Thyroid gland (tissue), 4 donors: ENCODE data around the gene CTDP1. TPM values are rescaled to one million over a fixed set of nuclear protein-coding genes. Genes with fewer than 3 reads are reported as not detected.

Experiments
- DNase-seq, 2 donors: peaks; one replicate each; pipeline ENCODE4 v3.0.0-alpha.2; 2019
- H3K27ac ChIP-seq, 3 donors: fragments of 200-600 bp; sonication (generic); 1 replicate in 2 of 3; 2 replicates in 1 of 3; pipeline ENCODE4 v1.5.1; 2016 to 2019; ENCODE audit warnings: mild to moderate bottlenecking in 1 of 3, moderate library complexity in 1 of 3
- H3K27me3 ChIP-seq: fragments of 200-600 bp; sonication (generic); one replicate; pipeline ENCODE4 v1.5.1; 2019
- H3K36me3 ChIP-seq, 2 donors: fragments of 200-600 bp; sonication (generic); one replicate each; pipeline ENCODE4 v1.5.1; 2016 to 2019
- H3K4me1 ChIP-seq, 2 donors: fragments of 200-600 bp; sonication (generic); one replicate each; pipeline ENCODE4 v1.5.1; 2017 to 2019
- H3K4me3 ChIP-seq, 3 donors: fragments of 200-600 bp; sonication (generic); replicated peaks in 1 of 3; 1 replicate in 2 of 3; 2 replicates in 1 of 3; pipeline ENCODE4 v1.5.1; 2016; ENCODE audit warnings: mild to moderate bottlenecking in 1 of 3
- H3K9me3 ChIP-seq: fragments of 200-600 bp; sonication (generic); one replicate; pipeline ENCODE4 v1.5.1; 2017
- CTCF ChIP-seq, 6 experiments: fragments of 200-600 bp in 3 of 6; fragments of 450-650 bp in 3 of 6; sonication (generic) in 3 of 6; IDR thresholded peaks; one replicate each; pipeline ENCODE4 v1.5.1; 2016 to 2019; ENCODE audit warnings: antibody characterized with exemption in 6 of 6, mild to moderate bottlenecking in 2 of 6, inconsistent platforms in 1 of 6, moderate library complexity in 1 of 6
- POLR2A ChIP-seq, 2 donors: fragments of 450-650 bp; IDR thresholded peaks; one replicate each; pipeline ENCODE4 v1.6.1; 2017; ENCODE audit warnings: antibody characterized with exemption in 2 of 2, mild to moderate bottlenecking in 2 of 2, moderate library complexity in 1 of 2
- WGBS, 2 donors: methylation state at CpG; one replicate each; pipeline ENCODE4 v1.1.5; 2017; 5-methylcytosine and 5-hydroxymethylcytosine counted together
- intact Hi-C: fragments of 100-400 bp; cut with DNase I; formaldehyde crosslinking; loops from one replicate; pipeline ENCODE4 v1.15.1; 2023
- total RNA-seq, 4 donors: library from RNA; depleted of rRNA; stranded (reverse); fragments of >200 nt; gene quantifications; one replicate each; pipeline ENCODE4 v1.2.3, GENCODE V29; 2016

The CTDP1 gene
- total RNA-seq, 4 donors from 2014 or later, result 18.5 to 23.6 (median 20.9) TPM

GRCh38 chr18:79740521-79741361 is 61.1 kb downstream of the CTDP1 start:
- no peak for TF ChIP-seq POLR2A (IDR thresholded peaks at IDR 0.05)
- no peak for TF ChIP-seq CTCF (IDR thresholded peaks at IDR 0.05)
- H3K36me3 ChIP-seq, result peaks cover 4 to 21% of the 10 kb centered on the region in 2 donors
- whole genome bisulfite sequencing, 2 donors, result 91% methylated on average over 23 to 25 of the region's 26 CpGs

GRCh38 chr18:79741362-79741700 is 61.7 kb downstream of the CTDP1 start:
- DNase-seq, result no peak
- intact Hi-C loops, result no loop called here
- Histone ChIP-seq H3K4me1 (no peaks in the 10 kb centered on the region), H3K9me3 (no peaks in the 10 kb centered on the region), H3K4me3 (no peak overlapping the region), H3K36me3 (peaks cover 4 to 17% of the 10 kb centered on the region in 2 donors), H3K27ac (no peak overlapping the region), H3K27me3 (no peaks in the 10 kb centered on the region)
- WGBS, 2 donors, result 76 to 80% methylated on average over 8 of the region's 8 CpGs
- TF ChIP-seq CTCF (IDR thresholded peaks at IDR 0.05) (no peak), POLR2A (IDR thresholded peaks at IDR 0.05) (no peak)

More at GRCh38 chr18:79740521-79741361, 61.1 kb downstream of the CTDP1 start:
- Histone ChIP-seq H3K4me1 (no peaks in the 10 kb centered on the region), H3K27ac (no peak overlapping the region), H3K4me3 (no peak overlapping the region), H3K9me3 (no peaks in the 10 kb centered on the region), H3K27me3 (no peaks in the 10 kb centered on the region)
- intact Hi-C loops, result no loop called here
- DNase-seq, result no peak

GRCh38 chr18:79742076-79742475 is 62.5 kb downstream of the CTDP1 start:
- Histone ChIP-seq H3K4me1 (no peaks in the 10 kb centered on the region), H3K36me3 (peaks cover 8 to 10% of the 10 kb centered on the region in 2 donors), H3K27me3 (no peaks in the 10 kb centered on the region), H3K9me3 (no peaks in the 10 kb centered on the region), H3K27ac (no peak overlapping the region), H3K4me3 (no peak overlapping the region)
- TF ChIP-seq CTCF (IDR thresholded peaks at IDR 0.05) (no peak), POLR2A (IDR thresholded peaks at IDR 0.05) (no peak)
- intact Hi-C loops, result no loop called here
- 94 to 98% methylated on average over 4 of the region's 4 CpGs for WGBS, 2 donors
- no peak for DNase-seq

- no peak for DNase-seq
- no peak overlapping the region for H3K4me3 ChIP-seq
- TF ChIP-seq POLR2A (IDR thresholded peaks at IDR 0.05) (no peak), CTCF (IDR thresholded peaks at IDR 0.05) (no peak)
- no peaks in the 10 kb centered on the region for H3K9me3 ChIP-seq
- peaks cover 0 to 10% of the 10 kb centered on the region in 2 donors for H3K36me3 ChIP-seq
- no peak overlapping the region for H3K27ac ChIP-seq
- no peaks in the 10 kb centered on the region for H3K4me1 ChIP-seq
- no peaks in the 10 kb centered on the region for H3K27me3 ChIP-seq
- intact Hi-C loops, result no loop called here
- WGBS, 2 donors, result 93 to 94% methylated on average over 14 of the region's 14 CpGs
Measured at GRCh38 chr18:79744625-79745024, 65.0 kb downstream of the CTDP1 start.

GRCh38 chr18:79746730-79747129 is 67.1 kb downstream of the CTDP1 start:
- 96 to 100% methylated on average over 8 of the region's 8 CpGs for WGBS, 2 donors
- H3K4me3 ChIP-seq, result no peak overlapping the region
- intact Hi-C loops, result no loop called here
- H3K9me3 ChIP-seq, result no peaks in the 10 kb centered on the region
- H3K36me3 ChIP-seq, result peaks cover 0 to 10% of the 10 kb centered on the region in 2 donors
- H3K27me3 ChIP-seq, result no peaks in the 10 kb centered on the region
- no peak for TF ChIP-seq POLR2A (IDR thresholded peaks at IDR 0.05)
- no peak overlapping the region for H3K27ac ChIP-seq
- no peak for DNase-seq
- no peaks in the 10 kb centered on the region for H3K4me1 ChIP-seq
